HG02678 (cell line): ENCODE data around the gene GGT5.
"Not testable (repeated sequence)": the region's sequence is repeated elsewhere in the genome, so short reads cannot be mapped to it uniquely, and the experiment has no call there.

Experiments
- ATAC-seq: cut with Tn5 transposase; IDR thresholded peaks from one replicate; pipeline ENCODE4 v1.9.1; 2021; ENCODE audit warnings: mild to moderate bottlenecking, moderate library complexity; ENCODE audit not compliant: unreplicated experiment

GGT5 gene

DNA sequence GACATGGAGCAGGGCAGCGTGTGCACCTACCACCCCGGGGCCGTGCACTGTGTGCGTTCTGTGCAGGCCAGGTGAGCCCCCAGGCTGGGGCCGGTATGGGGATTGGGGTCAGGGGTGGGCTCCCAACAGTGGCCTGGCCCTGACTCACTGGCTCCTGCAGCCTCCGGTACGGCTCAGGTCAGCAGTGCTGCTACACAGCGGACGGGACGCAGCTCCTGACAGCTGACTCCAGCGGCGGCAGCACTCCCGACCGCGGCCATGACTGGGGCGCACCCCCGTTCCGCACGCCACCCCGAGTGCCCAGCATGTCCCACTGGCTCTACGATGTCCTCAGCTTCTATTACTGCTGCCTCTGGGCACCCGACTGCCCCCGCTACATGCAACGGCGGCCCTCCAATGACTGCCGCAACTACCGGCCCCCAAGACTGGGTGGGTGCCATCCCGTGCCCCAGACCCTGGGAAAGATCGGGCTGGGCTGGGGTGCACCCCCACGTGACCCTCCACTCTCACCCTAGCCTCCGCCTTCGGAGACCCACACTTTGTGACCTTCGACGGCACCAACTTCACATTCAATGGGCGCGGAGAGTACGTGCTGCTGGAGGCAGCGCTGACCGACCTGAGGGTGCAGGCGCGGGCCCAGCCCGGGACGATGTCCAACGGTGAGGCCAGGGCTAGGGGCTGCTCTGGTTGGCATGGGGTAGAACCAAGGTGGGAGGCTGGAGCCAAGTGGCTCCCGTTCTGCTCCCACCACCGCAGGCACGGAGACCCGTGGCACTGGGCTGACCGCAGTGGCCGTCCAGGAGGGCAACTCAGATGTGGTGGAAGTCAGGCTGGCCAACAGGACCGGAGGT, 59.2 kb downstream of the GGT5 start:
- ATAC-seq: no peak

GRCh38 chr22:24185001-24185500, 59.8 kb downstream of the GGT5 start:
- no peak for ATAC-seq

DNA sequence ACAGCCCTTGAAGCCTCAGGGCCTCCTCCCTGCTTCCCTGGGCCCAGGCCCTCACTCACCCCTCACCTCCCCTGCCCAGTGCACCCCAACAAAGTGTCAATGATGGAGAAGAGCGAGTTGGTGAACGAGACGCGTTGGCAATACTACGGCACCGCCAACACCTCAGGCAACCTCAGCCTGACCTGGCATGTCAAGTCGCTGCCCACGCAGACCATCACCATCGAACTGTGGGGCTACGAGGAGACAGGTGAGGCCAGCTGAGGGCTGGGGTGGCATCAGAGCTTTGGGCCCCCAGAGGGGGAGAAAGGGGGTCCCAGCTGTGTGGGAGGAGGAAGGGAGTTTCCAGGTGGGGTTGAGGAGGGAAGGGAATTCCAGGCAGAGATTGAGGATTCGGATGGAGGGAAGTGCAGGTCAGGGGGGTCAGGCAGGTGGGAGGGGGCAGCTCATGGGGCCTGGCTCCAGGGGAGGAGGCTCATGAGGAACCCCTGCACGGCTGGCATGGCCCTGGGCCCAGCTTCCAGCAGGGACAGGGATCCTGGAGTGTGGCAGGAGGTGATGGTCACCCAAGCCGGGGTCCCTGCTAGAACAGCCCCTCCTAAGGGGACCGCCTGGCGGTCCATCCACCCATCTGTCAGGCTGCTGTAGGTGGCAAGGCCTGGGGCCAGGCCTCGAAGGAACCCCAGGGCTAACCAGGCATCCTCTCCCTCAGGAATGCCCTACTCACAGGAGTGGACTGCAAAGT, 60.7 kb downstream of the GGT5 start:
- no peak for ATAC-seq

DNA sequence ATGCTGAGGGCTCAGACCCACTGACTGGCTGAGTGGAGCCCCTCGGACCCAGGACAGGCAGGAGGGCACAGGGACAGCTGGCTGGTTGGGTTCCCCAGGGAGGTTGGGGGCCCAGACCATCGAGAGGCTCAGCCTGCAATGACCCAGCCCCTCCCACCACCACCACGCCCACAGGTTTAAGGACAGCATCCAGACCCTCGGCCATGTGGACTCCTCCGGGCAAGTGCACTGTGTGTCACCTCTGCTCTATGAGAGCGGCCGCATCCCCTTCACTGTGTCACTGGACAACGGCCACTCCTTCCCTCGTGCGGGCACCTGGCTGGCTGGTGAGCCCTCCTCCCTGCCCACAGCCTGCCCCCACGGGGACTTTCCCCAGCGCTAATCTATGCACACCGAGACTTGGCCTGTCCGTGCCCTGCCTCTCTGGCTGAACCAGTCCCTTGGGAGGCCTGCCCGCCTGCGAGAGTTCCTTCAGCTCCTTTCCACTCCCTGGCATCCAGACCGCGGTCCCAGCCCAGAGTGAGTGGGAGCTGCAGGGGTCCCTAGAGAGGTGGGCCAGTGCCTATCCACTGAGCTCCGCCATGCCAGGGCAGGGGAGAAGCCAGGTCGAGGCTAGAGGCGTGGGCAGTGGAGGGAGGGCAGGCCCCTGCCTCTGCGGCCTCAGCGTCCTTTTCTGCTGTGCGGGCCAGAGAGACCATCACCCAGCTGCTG, 61.4 kb downstream of the GGT5 start:
- ATAC-seq: no peak

DNA sequence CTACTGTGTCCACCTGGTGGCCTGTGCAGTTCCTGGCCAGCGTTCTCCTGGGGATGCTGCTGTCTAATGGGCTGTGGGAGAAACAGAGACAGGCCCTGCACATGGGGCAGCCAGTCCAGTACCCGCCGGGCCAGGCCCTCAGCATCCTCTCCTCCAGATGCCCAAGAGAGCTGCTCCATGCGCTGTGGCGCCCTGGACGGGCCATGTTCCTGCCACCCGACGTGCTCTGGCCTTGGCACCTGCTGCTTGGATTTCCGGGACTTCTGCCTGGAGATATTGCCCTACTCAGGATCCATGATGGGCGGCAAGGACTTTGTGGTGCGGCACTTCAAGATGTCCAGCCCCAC, 62.0 kb downstream of the GGT5 start:
- ATAC-seq: not testable (repeated sequence)

GRCh38 chr22:24181996-24182899, 62.6 kb downstream of the GGT5 start:
- no peak for ATAC-seq

GRCh38 chr22:24181088-24181995, 63.5 kb downstream of the GGT5 start, which contains the start of gene SUSD2:
Gene SUSD2 (plus strand): TSS chr22:24181487. CDS start chr22:24181520, 33 bp downstream.
- no peak for ATAC-seq

DNA sequence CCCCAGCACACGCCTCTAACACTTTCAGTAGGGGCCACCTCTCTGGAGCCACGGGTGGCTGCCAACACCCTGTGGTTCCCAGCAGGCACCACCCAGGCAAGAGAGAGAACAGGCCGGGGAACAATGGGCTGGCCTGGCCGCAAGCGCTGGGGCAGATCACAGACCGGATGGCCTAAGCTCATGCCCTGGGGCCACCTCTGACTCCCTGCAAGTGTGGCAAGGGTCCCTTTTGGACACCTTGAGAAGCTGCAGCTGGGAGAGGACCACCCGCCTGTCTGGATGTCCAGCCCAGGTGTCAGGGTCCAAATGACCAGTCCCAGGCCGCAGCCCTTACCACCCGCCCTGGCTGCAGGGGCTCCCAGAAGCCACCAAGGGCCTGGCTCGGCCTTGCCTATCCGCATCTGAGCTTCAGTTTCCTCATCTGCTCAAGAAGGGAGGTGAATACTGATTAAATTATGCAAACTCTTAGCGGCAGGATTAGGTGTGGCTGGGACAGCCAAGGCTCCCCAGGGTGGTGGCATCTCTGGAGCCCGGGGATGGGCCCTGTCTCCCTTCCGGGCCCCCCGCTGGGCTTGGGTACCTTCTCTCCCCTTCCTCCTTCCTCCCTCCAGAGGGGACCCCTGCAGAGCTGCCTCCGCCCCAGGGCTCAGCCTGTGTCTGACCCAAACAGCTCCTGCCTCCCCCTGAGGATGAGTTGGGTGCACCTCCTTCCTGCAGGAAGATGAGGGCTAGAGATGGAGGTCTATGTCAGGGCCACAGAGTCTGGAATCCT, 64.4 kb downstream of the GGT5 start:
- no peak for ATAC-seq

- ATAC-seq: no peak
Measured at GRCh38 chr22:24179478-24180210, 65.2 kb downstream of the GGT5 start.

DNA sequence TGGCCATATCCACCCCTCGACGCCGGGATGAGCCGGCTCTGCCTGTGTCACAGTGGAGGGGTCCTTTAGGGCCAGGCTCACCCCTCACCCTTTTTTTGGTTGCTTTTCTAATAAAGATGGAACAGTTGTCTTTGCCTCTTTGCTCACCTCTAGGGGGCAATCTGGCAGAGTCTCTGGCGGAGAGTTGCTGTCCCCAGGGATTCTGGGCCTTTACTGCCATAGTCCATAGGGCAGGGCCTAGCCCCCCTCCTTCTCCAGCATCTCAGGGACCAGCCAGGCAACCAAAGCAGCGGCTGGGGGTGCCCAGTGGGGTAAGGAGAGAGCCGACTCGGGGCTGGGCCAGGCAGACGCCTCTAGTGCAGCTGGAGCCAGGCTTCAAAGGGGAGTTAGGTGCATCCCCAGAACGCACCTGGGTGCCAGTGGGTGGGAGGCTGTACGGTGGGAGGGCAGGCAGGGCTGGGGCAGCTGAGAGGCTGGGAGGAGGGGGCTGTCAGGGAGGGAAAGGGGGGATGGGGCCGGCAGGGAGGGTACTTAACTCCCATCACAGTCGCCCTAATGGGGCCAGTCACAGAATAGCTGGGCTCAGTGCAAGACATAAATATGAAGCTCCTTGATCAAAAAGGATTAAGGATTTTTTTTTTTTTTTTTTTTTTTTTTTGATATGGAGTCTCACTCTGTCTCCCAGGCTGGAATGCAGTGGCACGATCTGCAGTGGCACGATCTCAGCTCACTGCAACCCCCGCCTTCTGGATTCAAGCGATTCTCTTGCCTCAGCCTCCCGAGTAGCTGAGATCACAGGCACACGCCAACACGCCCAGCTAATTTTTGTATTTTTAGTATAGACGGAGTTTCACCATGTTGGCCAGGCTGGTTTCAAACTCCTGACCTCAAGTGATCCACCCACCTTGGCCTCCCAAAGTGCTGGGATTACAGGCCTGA, 66.1 kb downstream of the GGT5 start:
- no peak for ATAC-seq

DNA sequence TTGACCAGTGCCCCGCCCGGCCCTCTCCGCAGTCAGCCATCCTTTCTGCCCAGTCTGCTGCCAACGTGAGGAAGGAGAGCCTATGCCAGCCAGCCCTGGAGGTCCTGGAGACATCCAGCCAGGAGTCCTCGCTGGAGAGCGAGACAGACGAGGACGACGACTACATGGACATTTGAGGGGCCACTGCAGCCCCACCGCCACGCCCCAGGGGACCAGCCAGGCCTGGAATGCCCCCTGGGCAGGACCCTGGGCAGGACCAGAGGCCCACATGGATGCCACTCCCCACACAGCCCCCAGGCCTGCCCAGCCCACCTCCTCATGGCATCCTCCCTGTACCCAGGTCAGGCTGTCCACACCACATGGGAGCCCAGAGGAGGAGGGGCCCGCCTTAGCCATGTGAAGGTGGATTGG, 66.9 kb downstream of the GGT5 start:
- ATAC-seq: no peak

- no peak for ATAC-seq
Measured at GRCh38 chr22:24177456-24177855, 67.4 kb downstream of the GGT5 start.

- ATAC-seq: no peak
Measured at GRCh38 chr22:24177045-24177444, 67.8 kb downstream of the GGT5 start.

DNA sequence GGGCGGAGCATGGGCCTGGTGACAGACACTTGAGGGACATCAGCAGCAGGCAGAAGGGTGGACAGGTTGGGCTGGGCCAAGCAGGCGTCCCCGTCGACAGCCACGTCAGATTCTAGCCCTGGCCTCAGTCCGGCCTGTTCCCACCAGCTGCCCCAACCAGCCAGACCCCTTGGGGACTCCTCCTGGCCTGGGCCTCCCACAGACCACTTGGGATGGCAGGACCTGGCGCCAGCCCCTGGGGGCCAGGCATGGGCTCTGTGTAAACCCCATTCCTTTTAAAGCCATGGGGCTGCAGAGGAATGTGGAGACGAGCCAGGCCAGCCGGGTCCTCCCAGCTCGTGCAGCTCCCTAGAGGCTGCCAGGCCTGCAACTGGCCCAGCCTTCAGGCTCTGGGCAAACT, 68.3 kb downstream of the GGT5 start:
- ATAC-seq: no peak

DNA sequence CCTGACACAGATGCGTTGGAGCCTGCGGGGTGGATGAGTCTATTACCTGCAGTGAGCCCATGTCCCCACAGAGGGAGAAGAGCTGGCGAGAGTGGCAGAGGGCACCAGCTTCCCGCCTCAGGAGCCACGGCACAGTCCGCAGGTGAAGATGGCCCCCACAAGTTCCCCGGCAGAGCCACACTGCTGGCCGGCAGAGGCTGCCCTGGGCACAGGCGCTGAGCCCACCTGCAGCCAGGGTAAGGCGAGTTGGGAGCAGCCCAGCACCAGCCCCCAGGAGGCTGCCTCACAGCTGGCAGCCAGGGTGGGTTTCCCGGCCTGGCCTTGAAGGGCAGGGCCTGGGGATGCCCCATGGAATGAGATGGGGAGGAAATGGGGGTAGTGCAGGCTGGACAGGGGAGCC, 68.8 kb downstream of the GGT5 start:
- no peak for ATAC-seq

DNA sequence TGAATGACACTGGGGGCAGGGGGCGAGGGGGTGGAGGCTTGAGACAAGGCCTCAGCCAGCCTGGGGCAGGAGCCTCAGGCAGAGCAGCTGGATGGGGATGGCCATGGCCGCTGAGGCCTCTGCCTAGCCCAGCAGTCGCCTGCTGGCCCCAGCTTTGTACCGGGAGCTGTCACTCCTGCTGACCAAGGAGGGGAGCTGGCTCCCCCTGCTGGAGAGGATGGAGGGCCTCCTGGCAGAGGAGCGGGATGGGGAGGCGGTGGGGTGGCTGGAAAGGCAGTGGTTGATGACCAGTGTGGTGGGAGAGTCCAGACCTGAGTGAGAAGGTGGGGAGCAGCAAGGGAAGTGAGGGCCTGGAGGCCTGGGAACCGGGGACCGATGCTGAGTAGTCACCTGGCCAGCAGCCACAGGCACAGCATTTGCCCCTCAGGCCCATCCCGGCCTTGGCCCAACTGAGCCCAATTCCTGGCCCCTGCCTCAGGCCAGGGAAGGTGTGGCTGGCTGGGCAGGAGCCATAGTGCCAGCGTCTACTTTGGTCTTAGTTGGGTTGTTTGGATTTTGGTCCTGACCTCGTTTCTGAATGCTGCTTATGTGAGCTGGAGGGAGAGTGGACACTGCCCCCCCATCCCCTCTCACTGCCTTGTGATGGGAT, 69.6 kb downstream of the GGT5 start:
- no peak for ATAC-seq
